GM13976 (cell line): ENCODE data around the gene SUSD6.

Experiments used
- DNase-seq: peaks from one replicate; pipeline ENCODE4 v3.0.0; 2012; ENCODE audit warnings: low spot score
- CTCF ChIP-seq: IDR thresholded peaks from 2 replicates; pipeline ENCODE4 v1.5.1; 2012; ENCODE audit warnings: borderline replicate concordance, mild to moderate bottlenecking; ENCODE audit not compliant: insufficient read depth; ENCODE audit errors: extremely low read depth, missing control alignments, control extremely low read depth
- in situ Hi-C: fragments of 300-500 bp; cut with MboI; formaldehyde crosslinking; loops from one replicate; pipeline ENCODE4 v1.12.0; 2022; ENCODE audit warnings: low sequenced_read_pairs, mixed read lengths, inconsistent platforms; ENCODE audit not compliant: unreplicated experiment

SUSD6 gene

DNA sequence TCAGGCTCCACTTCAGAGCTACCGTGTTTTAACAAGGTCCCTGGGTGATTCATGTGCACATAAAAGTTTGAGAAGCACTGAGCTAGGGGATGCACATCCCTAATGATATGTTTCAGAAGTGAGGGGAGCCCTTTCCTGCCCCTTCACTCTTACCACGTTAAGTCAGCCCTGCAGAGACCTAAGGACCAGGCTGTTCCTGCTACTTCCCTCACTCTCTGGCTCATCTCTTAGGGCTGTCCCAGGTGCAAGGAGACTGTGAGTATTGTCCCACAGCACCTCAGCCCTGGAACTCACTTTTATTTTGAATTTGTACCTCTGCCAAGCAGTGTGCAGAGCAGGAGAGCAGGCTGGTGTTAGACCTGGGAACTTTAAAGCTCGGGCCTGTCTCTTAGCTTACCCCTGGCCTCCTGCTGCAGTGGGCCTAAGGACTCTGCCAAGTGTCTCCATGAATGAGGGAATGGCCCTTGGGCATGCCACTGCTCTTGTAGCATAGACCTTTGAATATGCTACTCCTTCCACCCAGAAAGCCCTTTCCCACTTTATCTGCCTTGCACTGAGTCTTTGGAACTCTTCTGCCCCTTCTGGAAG lies 11.0 kb upstream of the SUSD6 start:
- TF ChIP-seq CTCF = no peak
- no peak for DNase-seq
- in situ Hi-C loops = no loop called here

DNA sequence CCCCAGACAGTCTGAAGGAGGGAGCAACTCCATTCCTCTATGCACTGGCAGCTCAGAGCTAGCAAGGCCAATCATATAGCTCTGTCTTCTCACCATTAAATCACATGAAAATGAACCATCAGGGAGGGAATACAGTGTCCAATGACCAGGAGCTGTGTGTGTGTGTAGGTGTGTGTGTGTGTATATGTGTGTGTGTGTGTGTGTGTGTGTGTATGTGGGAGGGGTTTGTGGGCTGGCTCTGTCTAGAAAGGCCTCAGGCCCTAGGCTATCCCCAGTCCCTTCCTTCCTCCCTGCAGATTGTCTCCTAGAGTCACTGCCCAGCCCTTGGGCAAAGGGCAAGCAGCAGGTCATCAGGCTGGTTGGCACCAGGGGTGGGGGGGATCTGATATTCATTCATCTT lies 5.7 kb upstream of the SUSD6 start:
- in situ Hi-C loops = loop anchor here (5.0 kb wide), 1 partner anchor 112 kb away; no protein-coding TSS in a partner anchor
- DNase-seq = no peak
- no peak for TF ChIP-seq CTCF

DNA sequence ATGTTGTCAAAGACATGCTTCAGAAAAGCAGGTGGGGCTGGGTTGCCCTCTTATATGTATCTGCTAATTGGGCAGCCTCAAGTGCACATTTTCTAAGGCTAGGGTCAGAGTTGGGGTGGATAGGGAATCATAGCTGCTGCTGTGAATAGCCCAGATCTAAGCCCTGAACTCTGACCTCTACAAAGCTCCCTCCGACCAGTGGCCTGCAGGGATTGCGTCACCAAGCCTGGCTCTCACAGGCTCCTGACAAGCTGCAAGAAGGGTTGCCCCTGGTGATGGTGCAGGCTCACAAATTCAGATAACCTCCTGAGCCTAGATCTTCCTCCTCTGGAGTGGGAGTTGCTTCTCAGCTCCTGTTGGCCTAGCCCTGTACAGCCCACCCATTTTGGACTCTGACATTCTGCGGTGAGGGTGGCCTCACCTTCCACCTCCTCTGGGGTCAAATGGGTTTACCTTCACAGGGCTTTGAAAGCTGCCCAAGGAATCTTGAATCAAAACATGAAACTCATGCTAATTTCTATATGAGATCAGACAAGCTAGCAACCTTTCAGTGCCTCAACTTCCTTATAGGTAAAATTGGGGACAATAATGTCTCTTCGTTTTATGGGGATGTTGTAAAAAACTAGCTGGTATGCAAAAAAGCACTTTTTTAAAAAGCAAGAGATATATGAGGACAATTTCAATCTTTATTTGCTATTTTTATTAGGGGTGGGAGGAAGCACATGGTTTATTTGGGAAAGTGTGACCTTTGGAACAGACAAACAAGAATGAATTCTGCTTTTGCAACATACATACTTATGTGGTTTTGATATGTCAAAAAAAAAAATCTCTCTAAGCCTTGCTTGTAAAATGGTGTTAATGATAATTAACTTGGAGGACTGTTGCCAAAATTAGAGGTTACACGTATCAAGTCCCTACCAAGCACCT lies 4.9 kb upstream of the SUSD6 start:
- no peak for TF ChIP-seq CTCF
- in situ Hi-C loops = loop anchor here (5.0 kb wide), 1 partner anchor 111 kb away; no protein-coding TSS in a partner anchor
- DNase-seq = no peak

DNA sequence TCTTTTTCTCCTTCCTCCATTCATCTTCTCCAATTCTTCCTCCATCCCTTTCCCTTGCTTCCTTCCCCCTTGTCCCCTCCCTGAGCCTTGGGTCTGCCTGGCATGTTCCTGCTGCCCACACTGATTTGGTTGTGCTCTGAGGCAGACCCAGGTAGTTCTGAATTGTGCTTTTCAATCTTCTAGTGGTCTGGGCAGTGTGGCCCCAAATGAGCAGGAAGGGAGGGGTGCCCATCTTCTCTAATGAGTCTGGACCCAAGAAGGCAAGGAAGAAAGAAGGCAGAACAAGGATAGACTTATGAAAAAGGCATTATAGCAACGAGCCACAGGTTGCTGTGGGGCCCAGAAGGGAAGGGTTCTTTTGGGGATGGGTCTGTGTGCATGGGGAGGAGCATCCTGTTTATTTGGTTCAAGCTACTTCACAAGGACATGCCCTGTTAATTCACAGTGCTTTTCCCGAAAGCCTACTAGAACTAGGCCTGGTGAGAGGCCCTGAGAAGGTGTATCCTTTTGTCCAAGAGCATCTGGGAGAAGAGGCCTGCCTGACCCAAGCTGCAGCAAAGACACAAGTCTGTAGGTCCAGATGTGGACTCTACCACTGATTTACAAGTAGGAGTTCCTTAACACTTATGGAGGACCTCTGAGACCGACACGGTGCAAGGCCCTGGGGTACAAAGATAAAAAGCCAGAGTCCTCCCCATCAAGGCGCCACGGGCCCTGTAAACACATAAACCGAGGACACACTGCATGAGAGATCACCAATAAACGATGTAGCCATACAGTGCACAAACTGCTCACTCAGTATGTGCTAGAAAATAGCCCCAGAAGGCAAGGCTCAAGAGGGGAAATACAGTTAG lies 1.1 kb upstream of the SUSD6 start:
- in situ Hi-C loops = no loop called here
- DNase-seq = no peak
- no peak for TF ChIP-seq CTCF

DNA sequence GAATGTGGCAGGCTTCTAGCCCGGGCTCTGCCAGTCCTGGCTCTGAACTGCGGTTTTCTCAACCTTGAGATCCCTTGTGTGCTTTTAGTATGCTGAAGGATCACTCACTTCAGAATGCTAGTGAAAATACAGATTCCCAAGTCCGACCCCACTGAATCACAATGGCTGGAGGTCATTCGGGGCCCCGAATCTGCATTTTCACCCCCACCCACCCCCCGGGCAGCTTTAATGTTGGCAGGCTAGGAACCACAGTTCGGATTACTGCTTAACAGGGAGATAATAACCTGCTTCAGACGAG lies 573 bp upstream of the SUSD6 start:
- no peak for DNase-seq
- TF ChIP-seq CTCF = no peak
- in situ Hi-C loops = no loop called here

DNA sequence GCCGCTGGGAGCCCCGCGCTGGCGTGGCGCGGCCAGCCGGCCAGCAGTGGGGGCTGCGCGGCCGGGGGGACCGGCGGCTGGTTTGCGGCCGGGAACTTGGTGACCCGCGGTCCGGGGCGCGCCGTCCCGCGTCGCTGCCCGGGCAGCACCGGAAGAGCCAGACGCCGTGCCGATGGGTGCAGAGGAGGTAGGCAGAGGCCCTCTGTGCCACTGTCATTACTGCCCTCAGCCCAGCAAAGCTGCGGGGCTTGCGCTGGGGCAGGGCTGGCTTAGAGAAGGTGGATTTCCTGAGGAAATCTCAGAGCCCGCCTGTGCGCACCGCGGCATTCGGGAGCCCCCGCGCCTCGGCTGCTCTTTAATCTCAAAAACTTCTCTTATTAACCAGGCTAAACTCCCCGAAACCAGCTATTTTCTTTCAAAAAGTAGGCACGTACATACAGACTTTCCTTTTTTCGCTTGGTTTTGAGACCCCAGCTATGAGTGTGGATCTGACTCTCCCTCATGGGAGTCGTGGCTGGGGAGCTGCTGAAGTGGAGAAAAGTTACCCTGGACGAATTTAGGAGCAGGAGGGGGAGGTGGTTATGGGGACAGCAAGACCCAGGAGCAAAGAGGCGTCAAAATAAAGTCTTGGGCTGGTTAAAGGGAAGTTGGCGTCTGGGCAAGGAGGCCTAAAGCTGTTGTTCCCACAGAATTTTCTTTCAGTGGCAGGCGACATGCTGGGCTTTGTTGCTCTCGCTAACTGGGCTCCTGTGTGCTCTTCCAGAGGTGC lies 802 bp downstream of the SUSD6 start:
- in situ Hi-C loops = no loop called here
- DNase-seq = no peak

More for the DNA sequence above, 802 bp downstream of the SUSD6 start:
- TF ChIP-seq CTCF = no peak
